CD8-positive, alpha-beta memory T cell (primary cell): Measurements from ENCODE around the gene MRPL49. TPM values are rescaled to one million over a fixed set of nuclear protein-coding genes. Genes with fewer than 3 reads are reported as not detected.

Experiments used
- CTCF ChIA-PET: fragments of 350-600 bp; sonication (Branson Sonifier 250); formaldehyde crosslinking; loops from one replicate; lab custom pipeline; 2021; ENCODE audit warnings: antibody characterized with exemption; lab: Charles Lee
- POLR2A ChIA-PET: fragments of 350-600 bp; sonication (Branson Sonifier 250); formaldehyde crosslinking; loops from one replicate; lab custom pipeline; 2021; ENCODE audit warnings: antibody characterized with exemption; lab: Charles Lee
- DNase-seq, 5 donors: peaks; one replicate each; pipeline versions ENCODE4 v3.0.0 to v3.0.0-alpha.2; 2020 to 2022; ENCODE audit warnings: mixed read lengths in 1 of 5
- H3K27ac ChIP-seq: one replicate; pipeline ENCODE4 v1.7.0; 2013; ENCODE audit warnings: low read depth, mild to moderate bottlenecking, low read length, moderate library complexity
- H3K27me3 ChIP-seq: 2 replicates; pipeline ENCODE4 v1.7.0; 2013; ENCODE audit warnings: low read length, mild to moderate bottlenecking; ENCODE audit not compliant: insufficient read depth, poor library complexity, severe bottlenecking
- H3K36me3 ChIP-seq: 2 replicates; pipeline ENCODE4 v1.7.0; 2013; ENCODE audit warnings: mild to moderate bottlenecking, low read length, moderate library complexity; ENCODE audit not compliant: insufficient read depth
- H3K4me1 ChIP-seq: 2 replicates; pipeline ENCODE4 v1.7.0; 2013; ENCODE audit warnings: mild to moderate bottlenecking, low read length, moderate library complexity; ENCODE audit not compliant: insufficient read depth
- H3K4me3 ChIP-seq: 2 replicates; pipeline ENCODE4 v1.7.0; 2013; ENCODE audit warnings: mild to moderate bottlenecking, low read length
- H3K9me3 ChIP-seq: 2 replicates; pipeline ENCODE4 v1.7.0; 2013; ENCODE audit warnings: mild to moderate bottlenecking, low read length
- H3K27ac Mint-ChIP-seq, 8 donors: one replicate each; pipeline ENCODE4 v1.8.0; 2020 to 2021; ENCODE audit warnings: mixed read lengths in 8 of 8, mild to moderate bottlenecking in 6 of 8, inconsistent platforms in 3 of 8, moderate library complexity in 3 of 8
- H3K27me3 Mint-ChIP-seq, 2 donors: one replicate each; pipeline ENCODE4 v1.8.0; 2020 to 2021; ENCODE audit warnings: mixed read lengths in 2 of 2, mild to moderate bottlenecking in 1 of 2, moderate library complexity in 1 of 2
- H3K36me3 Mint-ChIP-seq, 3 donors: one replicate each; pipeline ENCODE4 v1.8.0; 2020 to 2021; ENCODE audit warnings: mixed read lengths in 3 of 3, inconsistent platforms in 1 of 3, mild to moderate bottlenecking in 1 of 3
- H3K4me1 Mint-ChIP-seq, 3 donors: one replicate each; pipeline ENCODE4 v1.8.0; 2020 to 2021; ENCODE audit warnings: mixed read lengths in 3 of 3, inconsistent platforms in 1 of 3, mild to moderate bottlenecking in 1 of 3
- H3K4me3 Mint-ChIP-seq, 7 donors: one replicate each; pipeline ENCODE4 v1.8.0; 2020 to 2021; ENCODE audit warnings: mixed read lengths in 7 of 7, mild to moderate bottlenecking in 6 of 7, moderate library complexity in 4 of 7, inconsistent platforms in 2 of 7
- H3K9me3 Mint-ChIP-seq, 5 donors: one replicate each; pipeline ENCODE4 v1.8.0; 2020 to 2022; ENCODE audit warnings: mixed read lengths in 5 of 5, mild to moderate bottlenecking in 3 of 5, moderate library complexity in 2 of 5, inconsistent platforms in 1 of 5
- polyA plus RNA-seq: library from polyadenylated mRNA; unstranded; fragments of 300-500 nt; fragmentation: Illumina TruSeq; gene quantifications from one replicate; pipeline ENCODE4 v1.2.3, GENCODE V29; 2021
- total RNA-seq, 2 experiments: library from RNA; stranded (reverse); gene quantifications; one replicate each; pipeline ENCODE4 v1.2.3, GENCODE V29; 2021

Gene MRPL49
- total RNA-seq: 100 to 1,000 TPM; 117 to 118 TPM
- polyA plus RNA-seq: 81.5 TPM

- Histone ChIP-seq H3K4me1 (peaks cover 21% of the 10 kb centered on the region), H3K9me3 (no peaks in the 10 kb centered on the region), H3K27me3 (no peaks in the 10 kb centered on the region), H3K36me3 (peaks cover 53% of the 10 kb centered on the region), H3K27ac (peak within 1 kb of the TSS; percentile 97), H3K4me3 (peak within 1 kb of the TSS; percentile 95)
- ChIA-PET POLR2A (interaction anchor here (0.5 to 2.5 kb wide), 25 partner anchors 10 to 1721 kb away, joined by 3 to 60 read pairs (median 4); partner anchors contain the start of genes ACTN3, ARL2, POLA2 and PPP2R5B), CTCF (interaction anchor here (0.9 to 3.7 kb wide), 12 partner anchors 9 to 490 kb away, joined by 3 to 43 read pairs (median 4); partner anchors contain the start of genes ARL2, CAPN1, CDCA5 and SYVN1)
- peaks cover 0 to 2% of the 10 kb centered on the region in 2 donors for H3K27me3 Mint-ChIP-seq
- H3K27ac Mint-ChIP-seq: peak within 1 kb of the TSS; percentile 97 to 100 (median 100)
- DNase-seq: peak; percentile 98 to 99 (median 98)
- peaks cover 33 to 59% (median 45%) of the 10 kb centered on the region in 3 donors for H3K4me1 Mint-ChIP-seq
- peak within 1 kb of the TSS; percentile 96 to 100 (median 99) for H3K4me3 Mint-ChIP-seq
- H3K9me3 Mint-ChIP-seq: no peaks in the 10 kb centered on the region
- peaks cover 7 to 88% (median 9%) of the 10 kb centered on the region in 3 donors for H3K36me3 Mint-ChIP-seq
Observed at GRCh38 chr11:65121865-65122696, at the start of gene MRPL49, which contains the start of gene FAU. Gene MRPL49, plus strand, starts transcription at chr11:65122321. Its CDS starts 26 bp downstream, at chr11:65122347. Gene FAU, minus strand, starts transcription at chr11:65122134. Its CDS starts 321 bp downstream, at chr11:65121813.

- POLR2A ChIA-PET: no interaction called here
- H3K27ac ChIP-seq: no peak overlapping the region
- CTCF ChIA-PET: interaction anchor here (1.1 kb wide), 1 partner anchor 31 kb away, joined by 4 read pairs; the partner anchor contains the start of gene SAC3D1
- no peaks in the 10 kb centered on the region for H3K27me3 Mint-ChIP-seq
- H3K4me1 Mint-ChIP-seq: no peaks in the 10 kb centered on the region
- H3K36me3 ChIP-seq: no peaks in the 10 kb centered on the region
- H3K36me3 Mint-ChIP-seq: no peaks in the 10 kb centered on the region
- no peaks in the 10 kb centered on the region for H3K9me3 ChIP-seq
- H3K4me3 ChIP-seq: no peak overlapping the region
- no peak overlapping the region for H3K27ac Mint-ChIP-seq
- H3K4me3 Mint-ChIP-seq: no peak overlapping the region
- no peaks in the 10 kb centered on the region for H3K27me3 ChIP-seq
- DNase-seq: no peak
- H3K4me1 ChIP-seq: no peaks in the 10 kb centered on the region
- H3K9me3 Mint-ChIP-seq: no peaks in the 10 kb centered on the region
Observed at GRCh38 chr11:65072631-65072966, 49.5 kb upstream of the MRPL49 start.

GRCh38 chr11:65077451-65077850 is 44.7 kb upstream of the MRPL49 start:
- CTCF ChIA-PET: interaction anchor here (1.1 kb wide), 2 partner anchors 17 to 63 kb away, joined by 3 to 4 read pairs; partner anchors contain the start of gene ARL2
- Mint-ChIP-seq H3K4me3 (no peak overlapping the region), H3K4me1 (peaks cover 4 to 10% (median 7%) of the 10 kb centered on the region in 3 donors), H3K9me3 (no peaks in the 10 kb centered on the region), H3K27me3 (no peaks in the 10 kb centered on the region), H3K27ac (no peak overlapping the region), H3K36me3 (no peaks in the 10 kb centered on the region)
- Histone ChIP-seq H3K27ac (no peak overlapping the region), H3K27me3 (no peaks in the 10 kb centered on the region), H3K9me3 (no peaks in the 10 kb centered on the region), H3K36me3 (no peaks in the 10 kb centered on the region), H3K4me3 (no peak overlapping the region), H3K4me1 (peaks cover 4% of the 10 kb centered on the region)
- no peak for DNase-seq
- POLR2A ChIA-PET: no interaction called here

GRCh38 chr11:65078151-65078550 is 44.0 kb upstream of the MRPL49 start:
- Mint-ChIP-seq H3K4me3 (peak overlapping the region in 1 of 7 donors; percentile 59), H3K4me1 (peaks cover 4 to 15% (median 7%) of the 10 kb centered on the region in 3 donors)
- CTCF ChIA-PET: interaction anchor here (0.7 to 1.1 kb wide), 2 partner anchors 64 to 66 kb away, joined by 4 to 5 read pairs; partner anchors contain the start of gene ARL2

GRCh38 chr11:65078786-65079342 is 43.3 kb upstream of the MRPL49 start:
- peaks cover 0 to under 1% of the 10 kb centered on the region in 2 donors for H3K27me3 Mint-ChIP-seq
- Histone ChIP-seq H3K4me1 (peaks cover 9% of the 10 kb centered on the region), H3K27ac (no peak overlapping the region), H3K27me3 (no peaks in the 10 kb centered on the region), H3K4me3 (no peak overlapping the region), H3K9me3 (no peaks in the 10 kb centered on the region), H3K36me3 (no peaks in the 10 kb centered on the region)
- H3K36me3 Mint-ChIP-seq: peaks cover 0 to 1% (median 0%) of the 10 kb centered on the region in 3 donors
- POLR2A ChIA-PET: interaction anchor here (0.6 kb wide), 1 partner anchor 45 kb away, joined by 4 read pairs; no protein-coding TSS in a partner anchor
- CTCF ChIA-PET: interaction anchor here (0.7 to 1.1 kb wide), 3 partner anchors 65 to 66 kb away, joined by 3 to 5 read pairs (median 4); partner anchors contain the start of gene ARL2
- peaks cover 9 to 23% (median 14%) of the 10 kb centered on the region in 3 donors for H3K4me1 Mint-ChIP-seq
- no peak overlapping the region for H3K4me3 Mint-ChIP-seq
- no peaks in the 10 kb centered on the region for H3K9me3 Mint-ChIP-seq
- DNase-seq: no peak
- H3K27ac Mint-ChIP-seq: peak overlapping the region in 5 of 8 donors; percentile 35 to 74 (median 45)

More at GRCh38 chr11:65078151-65078550, 44.0 kb upstream of the MRPL49 start:
- Histone ChIP-seq H3K9me3 (no peaks in the 10 kb centered on the region), H3K27ac (no peak overlapping the region), H3K4me1 (peaks cover 5% of the 10 kb centered on the region), H3K36me3 (no peaks in the 10 kb centered on the region), H3K4me3 (no peak overlapping the region), H3K27me3 (no peaks in the 10 kb centered on the region)
- H3K36me3 Mint-ChIP-seq: no peaks in the 10 kb centered on the region
- H3K27ac Mint-ChIP-seq: peak overlapping the region in 7 of 8 donors; percentile 35 to 95 (median 68)
- POLR2A ChIA-PET: no interaction called here
- no peaks in the 10 kb centered on the region for H3K27me3 Mint-ChIP-seq
- no peaks in the 10 kb centered on the region for H3K9me3 Mint-ChIP-seq
- peak; percentile 41 to 79 (median 50) for DNase-seq

GRCh38 chr11:65083134-65083833 is 38.8 kb upstream of the MRPL49 start:
- Histone ChIP-seq H3K9me3 (no peaks in the 10 kb centered on the region), H3K4me3 (peak overlapping the region; percentile 86), H3K36me3 (peaks cover 13% of the 10 kb centered on the region), H3K4me1 (peaks cover 29% of the 10 kb centered on the region), H3K27ac (peak overlapping the region; percentile 91), H3K27me3 (no peaks in the 10 kb centered on the region)
- POLR2A ChIA-PET: no interaction called here
- Mint-ChIP-seq H3K9me3 (no peaks in the 10 kb centered on the region), H3K36me3 (peaks cover 4 to 40% (median 5%) of the 10 kb centered on the region in 3 donors), H3K27ac (peak overlapping the region; percentile 96 to 99 (median 97)), H3K27me3 (peaks cover 0 to 2% of the 10 kb centered on the region in 2 donors), H3K4me3 (peak overlapping the region; percentile 91 to 96 (median 92)), H3K4me1 (peaks cover 23 to 36% (median 31%) of the 10 kb centered on the region in 3 donors)
- CTCF ChIA-PET: interaction anchor here (1.1 to 2.4 kb wide), 4 partner anchors 16 to 70 kb away, joined by 3 to 13 read pairs (median 4); partner anchors contain the start of genes FAU, MRPL49 and TM7SF2
- DNase-seq: no peak
